ENCODE results near the gene P2RY2. TPM values are rescaled to one million over a fixed set of nuclear protein-coding genes. Genes with fewer than 3 reads are reported as not detected.
"Not testable (repeated sequence)": the region's sequence is repeated elsewhere in the genome, so short reads cannot be mapped to it uniquely, and the experiment has no call there.

The P2RY2 gene
- total and polyA plus RNA-seq, 7 donors: 0.16 to 6.2 (median 3.6) TPM; not detected in 3

GRCh38 chr11:73270855-73271477 lies 52.9 kb downstream of the P2RY2 start:
- Histone ChIP-seq H3K36me3 (no peaks in the 10 kb centered on the region), H3K27ac (no peak overlapping the region), H3K9me3 (no peaks in the 10 kb centered on the region), H3K4me1 (no peaks in the 10 kb centered on the region), H3K27me3 (peaks cover 0 to 2% (median 0%) of the 10 kb centered on the region in 3 donors), H3K4me3 (no peak overlapping the region)
- 64 to 80% methylated on average over 18 of the region's 18 CpGs for WGBS, 2 donors
- peak; percentile 54 for DNase-seq
- no peak for TF ChIP-seq POLR2AphosphoS5 (IDR thresholded peaks at IDR 0.05)
- no peak for TF ChIP-seq POLR2A (IDR thresholded peaks at IDR 0.05)
- TF ChIP-seq EP300 (IDR thresholded peaks at IDR 0.05): no peak
- no peak for TF ChIP-seq CTCF (IDR thresholded peaks at IDR 0.05)
- intact Hi-C loops (cut with DNase I): no loop called here

- H3K4me3 ChIP-seq; H3K27me3 ChIP-seq; H3K36me3 ChIP-seq; H3K4me1 ChIP-seq; H3K9me3 ChIP-seq; intact Hi-C loops (cut with DNase I); H3K27ac ChIP-seq: not testable (repeated sequence)
- 80 to 82% methylated on average over 10 of the region's 10 CpGs for WGBS, 2 donors
- DNase-seq: peak; percentile 20
Observed at GRCh38 chr11:73271478-73271865, 53.4 kb downstream of the P2RY2 start.

- Histone ChIP-seq H3K36me3 (no peaks in the 10 kb centered on the region), H3K4me3 (peak within 1 kb of the TSS in 1 of 4 donors; percentile 29), H3K27me3 (no peaks in the 10 kb centered on the region), H3K4me1 (no peaks in the 10 kb centered on the region), H3K9me3 (no peaks in the 10 kb centered on the region), H3K27ac (peak within 1 kb of the TSS in 1 of 4 donors; percentile 30)
- WGBS, 2 donors: 84 to 87% methylated on average over 17 of the region's 17 CpGs
- intact Hi-C loops (cut with DNase I): no loop called here
- TF ChIP-seq EP300 (IDR thresholded peaks at IDR 0.05): no peak
- TF ChIP-seq POLR2A (IDR thresholded peaks at IDR 0.05): no peak
- DNase-seq: peak; percentile 70
Observed at GRCh38 chr11:73271936-73272679, 54.0 kb downstream of the P2RY2 start, which contains the start of gene P2RY6. Gene P2RY6, plus strand, starts transcription at chr11:73272338. Its CDS starts 24,181 bp downstream, at chr11:73296519.

GRCh38 chr11:73272680-73273038 lies 54.6 kb downstream of the P2RY2 start:
- intact Hi-C loops (cut with DNase I): no loop called here
- no peaks in the 10 kb centered on the region for H3K27me3 ChIP-seq
- H3K4me1 ChIP-seq: no peaks in the 10 kb centered on the region
- 92 to 97% methylated on average over 7 of the region's 7 CpGs for WGBS, 2 donors
- no peak for TF ChIP-seq POLR2A (IDR thresholded peaks at IDR 0.05)
- TF ChIP-seq EP300 (IDR thresholded peaks at IDR 0.05): no peak
- no peak for TF ChIP-seq POLR2AphosphoS5 (IDR thresholded peaks at IDR 0.05)
- no peak for TF ChIP-seq CTCF (IDR thresholded peaks at IDR 0.05)
- DNase-seq: no peak
- peak overlapping the region in 1 of 4 donors; percentile 29 for H3K4me3 ChIP-seq
- peak overlapping the region in 1 of 4 donors; percentile 30 for H3K27ac ChIP-seq
- H3K9me3 ChIP-seq: no peaks in the 10 kb centered on the region
- no peaks in the 10 kb centered on the region for H3K36me3 ChIP-seq

- no peak for TF ChIP-seq POLR2AphosphoS5 (IDR thresholded peaks at IDR 0.05)
- no peak for TF ChIP-seq CTCF (IDR thresholded peaks at IDR 0.05)
- TF ChIP-seq EP300 (IDR thresholded peaks at IDR 0.05): no peak
- no peak for TF ChIP-seq POLR2A (IDR thresholded peaks at IDR 0.05)
- intact Hi-C loops (cut with DNase I): no loop called here
Observed at GRCh38 chr11:73273222-73273895, 55.3 kb downstream of the P2RY2 start.

GRCh38 chr11:73274191-73274590 lies 56.1 kb downstream of the P2RY2 start:
- peak; percentile 4 for DNase-seq
- H3K27me3 ChIP-seq; intact Hi-C loops (cut with DNase I); H3K4me1 ChIP-seq; H3K9me3 ChIP-seq; H3K4me3 ChIP-seq; H3K36me3 ChIP-seq: not testable (repeated sequence)
- 91 to 94% methylated on average over 4 of the region's 4 CpGs for WGBS, 2 donors
- H3K27ac ChIP-seq: peak overlapping the region in 1 of 4 donors; percentile 10

More at GRCh38 chr11:73273222-73273895, 55.3 kb downstream of the P2RY2 start:
- DNase-seq: peak; percentile 56
- Histone ChIP-seq H3K36me3 (no peaks in the 10 kb centered on the region), H3K4me1 (no peaks in the 10 kb centered on the region), H3K9me3 (no peaks in the 10 kb centered on the region), H3K27me3 (no peaks in the 10 kb centered on the region), H3K4me3 (peak overlapping the region in 1 of 4 donors; percentile 29), H3K27ac (no peak overlapping the region)
- 67 to 75% methylated on average over 8 of the region's 8 CpGs for WGBS, 2 donors

Data from sigmoid colon (tissue), 7 donors.